GM21367 (cell line): Measurements from ENCODE around the gene A3GALT2.

ENCODE experiments used
- ATAC-seq: cut with Tn5 transposase; IDR thresholded peaks from one replicate; pipeline ENCODE4 v1.9.1; 2021; ENCODE audit not compliant: unreplicated experiment

The A3GALT2 gene

GRCh38 chr1:33320619-33321165 lies at the start of gene A3GALT2:
Gene A3GALT2, minus strand, starts transcription at chr1:33321098. Its CDS starts 0 bp downstream, at chr1:33321098.
- ATAC-seq, result no peak

- no peak for ATAC-seq
Observed at GRCh38 chr1:33370301-33370700, 49.4 kb upstream of the A3GALT2 start.

- no peak for ATAC-seq
Observed at GRCh38 chr1:33369764-33370163, 48.9 kb upstream of the A3GALT2 start.

GRCh38 chr1:33369081-33369480 lies 48.2 kb upstream of the A3GALT2 start:
- no peak for ATAC-seq

- ATAC-seq, result no peak
Observed at GRCh38 chr1:33368431-33368830, 47.5 kb upstream of the A3GALT2 start.

GRCh38 chr1:33367485-33368405 lies 46.8 kb upstream of the A3GALT2 start:
- no peak for ATAC-seq

- ATAC-seq, result no peak
Observed at GRCh38 chr1:33366762-33367484, 46.0 kb upstream of the A3GALT2 start.

- no peak for ATAC-seq
Observed at GRCh38 chr1:33365560-33365997, 44.7 kb upstream of the A3GALT2 start.

- ATAC-seq, result no peak
Observed at GRCh38 chr1:33364565-33364918, 43.6 kb upstream of the A3GALT2 start.

- no peak for ATAC-seq
Observed at GRCh38 chr1:33363470-33363861, 42.6 kb upstream of the A3GALT2 start.

GRCh38 chr1:33363021-33363420 lies 42.1 kb upstream of the A3GALT2 start:
- ATAC-seq, result no peak

- ATAC-seq, result no peak
Observed at GRCh38 chr1:33361532-33362235, 40.8 kb upstream of the A3GALT2 start.

- no peak for ATAC-seq
Observed at GRCh38 chr1:33360367-33360766, 39.5 kb upstream of the A3GALT2 start.

- ATAC-seq, result no peak
Observed at GRCh38 chr1:33359931-33360330, 39.0 kb upstream of the A3GALT2 start.

GRCh38 chr1:33358795-33359503 lies 38.1 kb upstream of the A3GALT2 start:
- ATAC-seq, result no peak

- no peak for ATAC-seq
Observed at GRCh38 chr1:33358114-33358794, 37.4 kb upstream of the A3GALT2 start.

GRCh38 chr1:33357099-33357498 lies 36.2 kb upstream of the A3GALT2 start:
- ATAC-seq, result no peak

GRCh38 chr1:33354707-33355316 lies 33.9 kb upstream of the A3GALT2 start:
- no peak for ATAC-seq

- ATAC-seq, result no peak
Observed at GRCh38 chr1:33353531-33353930, 32.6 kb upstream of the A3GALT2 start.

- ATAC-seq, result no peak
Observed at GRCh38 chr1:33351281-33351660, 30.4 kb upstream of the A3GALT2 start.
